ENCODE results near the gene ANKRD40.

DNA sequence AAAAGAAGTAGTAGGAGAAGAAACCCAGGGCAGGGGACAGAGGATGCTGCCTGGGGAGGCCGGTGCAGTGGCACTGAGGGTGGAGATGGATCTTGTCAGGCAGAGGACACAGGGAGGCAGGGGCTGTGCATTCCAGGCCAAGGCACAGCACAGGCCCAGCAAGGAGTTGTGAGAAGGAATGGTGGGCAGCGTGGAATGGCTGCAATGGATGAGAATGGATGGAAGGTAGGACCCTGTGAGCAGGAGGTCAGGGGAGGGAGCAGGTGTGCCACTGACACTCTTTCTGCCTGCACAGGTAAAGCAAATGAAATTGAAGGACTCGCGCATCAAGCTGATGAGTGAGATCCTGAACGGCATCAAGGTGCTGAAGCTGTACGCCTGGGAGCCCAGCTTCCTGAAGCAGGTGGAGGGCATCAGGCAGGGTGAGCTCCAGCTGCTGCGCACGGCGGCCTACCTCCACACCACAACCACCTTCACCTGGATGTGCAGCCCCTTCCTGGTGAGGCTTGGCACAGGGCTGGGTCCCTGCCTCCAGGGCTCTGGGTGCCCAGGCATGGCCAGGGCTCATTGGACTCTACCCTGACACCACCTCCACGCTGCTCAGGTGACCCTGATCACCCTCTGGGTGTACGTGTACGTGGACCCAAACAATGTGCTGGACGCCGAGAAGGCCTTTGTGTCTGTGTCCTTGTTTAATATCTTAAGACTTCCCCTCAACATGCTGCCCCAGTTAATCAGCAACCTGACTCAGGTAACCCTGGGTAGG lies 40.3 kb downstream of the ANKRD40 start:
- TF ChIP-seq EZH2 (IDR thresholded peaks at IDR 0.05; ENCODE audit: borderline replicate concordance, insufficient read depth, low read depth, low read length, poor library complexity, severe bottlenecking) = no peak
- TF ChIP-seq CTCF (IDR thresholded peaks at IDR 0.05) = no peak

Measured in B cell (primary cell).